ENCODE data around the gene CHMP1B.
"Not testable (repeated sequence)": the region's sequence is repeated elsewhere in the genome, so short reads cannot be mapped to it uniquely, and the experiment has no call there.

Gene CHMP1B

DNA sequence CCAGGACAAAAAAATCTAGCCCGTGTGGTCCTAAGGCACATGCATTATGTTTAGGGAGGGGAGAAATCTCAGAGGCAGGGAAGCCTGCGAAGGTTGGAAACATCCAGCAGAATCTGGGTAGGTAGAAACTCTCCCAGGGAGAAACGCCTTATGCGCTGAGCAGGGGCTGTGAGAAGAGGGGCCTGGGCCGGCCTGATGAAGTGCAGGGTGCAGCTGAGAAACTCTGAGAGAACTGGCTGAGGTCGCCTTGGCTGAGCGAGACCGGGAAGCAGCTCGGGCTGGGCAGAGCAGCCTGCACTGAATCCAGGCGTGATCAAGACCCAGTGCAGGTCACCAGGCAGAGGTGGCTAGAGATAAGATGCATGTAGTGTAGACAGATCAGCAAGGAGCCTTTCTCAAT is 15.1 kb downstream of the CHMP1B start:
- in situ Hi-C loops (cut with MboI; ENCODE audit: low sequenced_read_pairs), result no loop called here

DNA sequence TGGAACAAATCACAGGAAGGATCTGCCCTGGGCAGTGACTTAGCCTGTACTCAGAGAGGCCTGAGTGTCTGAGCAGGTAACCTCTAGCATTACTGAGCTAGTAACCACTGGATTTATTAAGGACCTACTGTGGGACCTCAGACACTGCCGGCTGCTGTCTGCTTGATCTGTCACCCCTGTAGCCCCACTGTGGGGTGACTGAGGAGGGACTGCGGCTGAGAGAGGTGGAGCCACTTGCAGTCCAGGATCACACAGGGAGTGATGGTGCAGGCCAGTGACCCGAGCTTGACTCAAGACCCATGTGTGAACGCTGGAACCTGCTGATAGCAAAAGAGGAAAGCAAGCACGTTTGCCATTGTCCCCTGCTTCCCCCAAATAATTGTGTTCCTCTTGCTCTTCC is 15.6 kb downstream of the CHMP1B start:
- in situ Hi-C loops (cut with MboI; ENCODE audit: low sequenced_read_pairs), result no loop called here

- in situ Hi-C loops (cut with MboI; ENCODE audit: low sequenced_read_pairs), result no loop called here
Measured at GRCh38 chr18:11868230-11868629, 17.0 kb downstream of the CHMP1B start.

- in situ Hi-C loops (cut with MboI; ENCODE audit: low sequenced_read_pairs), result no loop called here
Measured at GRCh38 chr18:11871501-11871900, 20.3 kb downstream of the CHMP1B start.

DNA sequence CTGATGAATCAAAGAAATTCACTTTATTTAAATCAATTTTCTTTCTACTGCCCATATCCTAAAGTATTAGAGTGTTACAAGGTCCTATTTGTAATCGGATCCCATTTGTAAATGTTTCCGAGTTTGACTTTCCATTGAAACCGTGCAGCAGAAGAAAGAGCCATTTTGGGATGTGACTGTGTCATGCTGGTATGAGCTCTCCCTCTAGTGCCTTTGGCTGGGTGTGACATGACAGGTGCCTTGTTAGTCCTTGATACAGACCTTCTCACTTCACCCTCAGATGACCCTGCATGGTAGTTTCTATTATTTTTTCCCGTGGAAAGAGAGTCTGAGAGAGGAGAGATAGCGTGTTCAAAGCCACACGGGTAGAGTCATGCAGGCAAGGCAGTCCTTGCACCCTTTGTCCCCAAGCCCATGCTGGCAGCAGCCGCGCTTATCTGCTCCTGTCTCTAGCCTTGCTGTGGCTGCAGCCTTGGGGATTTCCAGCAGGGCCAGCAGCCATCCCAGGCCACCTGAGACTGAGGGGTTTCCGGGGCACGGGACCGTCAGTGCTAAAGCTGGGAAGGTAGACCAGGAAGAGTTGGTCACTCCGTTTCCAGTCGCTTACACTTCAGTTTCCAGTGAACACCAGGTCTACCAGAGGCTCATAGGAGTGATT is 21.4 kb downstream of the CHMP1B start:
- in situ Hi-C loops (cut with MboI; ENCODE audit: low sequenced_read_pairs), result no loop called here

- in situ Hi-C loops (cut with MboI; ENCODE audit: low sequenced_read_pairs), result no loop called here
Measured at GRCh38 chr18:11873670-11874340, 22.6 kb downstream of the CHMP1B start.

- in situ Hi-C loops (cut with MboI; ENCODE audit: low sequenced_read_pairs), result no loop called here
Measured at GRCh38 chr18:11874676-11875075, 23.5 kb downstream of the CHMP1B start.

- in situ Hi-C loops (cut with MboI; ENCODE audit: low sequenced_read_pairs), result no loop called here
Measured at GRCh38 chr18:11877497-11878135, 26.4 kb downstream of the CHMP1B start.

GRCh38 chr18:11880586-11881304 is 29.5 kb downstream of the CHMP1B start:
- in situ Hi-C loops (cut with MboI; ENCODE audit: low sequenced_read_pairs), result no loop called here

- in situ Hi-C loops (cut with MboI; ENCODE audit: low sequenced_read_pairs), result no loop called here
Measured at GRCh38 chr18:11882636-11883035, 31.4 kb downstream of the CHMP1B start.

DNA sequence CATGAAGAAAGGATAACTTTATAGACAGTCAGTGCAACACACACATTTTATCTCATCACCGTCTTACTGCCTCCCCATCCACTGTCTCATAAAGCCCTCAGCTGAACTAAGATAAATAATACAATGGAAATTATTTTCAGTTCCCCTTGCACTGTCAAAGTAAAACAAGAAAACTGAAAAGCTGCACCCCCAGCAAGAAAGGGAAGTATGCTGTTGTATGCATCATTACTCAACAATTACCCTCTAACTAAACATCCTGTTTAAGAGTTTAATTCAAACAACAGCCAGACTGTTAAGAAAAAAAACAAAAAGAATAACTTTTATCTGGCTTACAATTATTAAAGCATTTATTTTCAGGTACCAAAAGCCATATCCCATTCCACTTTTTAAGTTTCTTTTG is 31.9 kb downstream of the CHMP1B start:
- in situ Hi-C loops (cut with MboI; ENCODE audit: low sequenced_read_pairs), result no loop called here

GRCh38 chr18:11884396-11885030 is 33.3 kb downstream of the CHMP1B start:
- in situ Hi-C loops (cut with MboI; ENCODE audit: low sequenced_read_pairs), result no loop called here

DNA sequence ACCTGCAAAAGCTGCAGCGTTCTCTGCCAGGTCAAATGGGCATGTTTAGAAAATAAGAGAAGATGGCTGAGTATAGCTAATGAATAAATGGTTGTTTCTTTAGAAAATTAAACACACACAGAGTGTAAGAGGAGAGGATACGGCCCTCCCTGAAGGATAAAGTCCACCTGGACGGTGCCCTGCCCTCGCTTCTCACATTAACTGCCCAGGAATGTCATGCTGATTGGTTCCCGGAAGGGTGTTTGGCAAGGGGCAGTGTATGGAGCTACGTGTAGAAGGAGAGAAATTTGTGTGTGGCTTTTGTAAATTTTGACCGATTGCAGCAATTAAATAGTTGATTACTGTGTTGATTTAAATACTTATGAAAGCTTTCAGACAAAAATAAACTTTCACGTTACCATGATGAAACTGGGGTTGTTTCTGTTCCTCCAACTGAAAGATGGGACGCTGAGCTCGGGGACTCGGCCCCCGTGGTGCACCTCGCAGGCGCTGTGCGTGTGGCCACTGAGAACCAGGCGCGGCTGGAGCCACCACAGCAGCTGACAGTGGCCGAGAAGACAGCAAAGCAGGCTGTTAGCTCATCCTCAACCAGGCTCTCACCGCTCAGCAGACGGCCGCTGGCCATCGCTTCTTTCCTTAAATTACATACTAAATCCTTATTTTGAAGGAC is 34.2 kb downstream of the CHMP1B start:
- in situ Hi-C loops (cut with MboI; ENCODE audit: low sequenced_read_pairs), result no loop called here

DNA sequence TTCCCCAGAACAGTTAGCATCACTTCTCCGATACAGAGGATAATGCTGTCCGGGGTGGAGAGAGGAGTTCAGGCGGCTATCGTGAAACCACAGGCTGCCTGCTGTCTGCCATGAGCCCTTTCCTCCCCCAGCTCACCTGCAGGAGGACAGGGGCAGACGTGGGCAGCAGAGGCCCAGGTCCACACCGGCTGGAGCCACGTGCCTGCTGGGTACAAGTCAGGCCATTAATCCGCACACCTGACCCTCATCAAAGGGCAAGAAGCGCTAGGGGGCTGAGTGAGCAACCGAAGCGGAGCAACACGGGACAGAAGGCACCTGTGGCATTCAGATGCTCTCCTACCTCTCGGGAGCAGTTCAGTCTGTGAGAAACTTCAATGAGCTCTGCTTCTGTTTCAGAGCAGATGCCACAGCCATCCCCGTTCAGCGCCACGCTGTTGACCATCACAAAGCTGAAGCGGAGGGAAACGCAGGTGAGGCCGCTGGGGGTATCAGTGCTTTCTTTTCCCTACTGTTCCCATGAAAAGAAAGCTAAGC is 35.4 kb downstream of the CHMP1B start:
- in situ Hi-C loops (cut with MboI; ENCODE audit: low sequenced_read_pairs), result no loop called here

GRCh38 chr18:11887328-11888128 is 36.3 kb downstream of the CHMP1B start:
- in situ Hi-C loops (cut with MboI; ENCODE audit: low sequenced_read_pairs), result no loop called here

GRCh38 chr18:11888726-11889125 is 37.5 kb downstream of the CHMP1B start:
- in situ Hi-C loops (cut with MboI; ENCODE audit: low sequenced_read_pairs), result no loop called here

DNA sequence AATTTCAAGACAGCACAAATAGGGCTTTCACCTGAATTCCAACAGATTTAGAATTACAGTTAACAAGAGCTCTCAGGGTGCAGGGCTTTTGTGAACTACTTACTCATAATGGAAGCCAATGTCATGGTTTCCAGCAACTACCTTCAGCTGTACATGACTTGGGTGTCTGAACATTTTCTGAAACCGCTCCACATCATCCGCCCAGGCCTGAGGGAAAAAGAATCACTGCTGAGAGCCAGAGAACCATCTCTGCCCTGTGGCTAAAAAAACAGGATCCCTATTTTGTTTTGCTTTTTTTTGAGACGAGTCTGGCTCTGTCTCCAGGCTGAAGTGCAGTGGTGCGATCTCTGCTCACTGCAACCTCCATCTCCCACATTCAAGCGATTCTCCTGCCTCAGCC is 38.1 kb downstream of the CHMP1B start:
- in situ Hi-C loops (cut with MboI; ENCODE audit: low sequenced_read_pairs), result no loop called here

DNA sequence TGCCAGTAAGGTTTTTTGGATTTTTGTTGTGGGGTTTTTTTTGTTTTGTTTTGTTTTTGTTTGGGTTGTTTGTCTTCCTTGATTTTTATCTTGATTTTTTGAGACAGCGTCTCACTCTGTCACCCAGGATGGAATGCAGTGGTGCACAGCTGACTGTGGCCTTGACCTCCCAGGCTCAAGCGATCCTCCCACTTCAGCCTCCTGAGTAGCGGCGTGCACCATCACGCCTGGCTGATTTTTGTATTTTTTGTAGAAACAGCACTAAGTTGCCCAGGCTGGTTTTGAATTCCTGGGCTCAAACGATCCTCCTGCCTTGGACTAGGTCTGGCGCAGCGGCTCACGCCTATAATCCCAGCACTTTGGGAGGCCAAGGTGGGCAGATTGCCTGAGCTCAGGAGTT is 40.5 kb downstream of the CHMP1B start:
- in situ Hi-C loops (cut with MboI; ENCODE audit: low sequenced_read_pairs), result no loop called here

DNA sequence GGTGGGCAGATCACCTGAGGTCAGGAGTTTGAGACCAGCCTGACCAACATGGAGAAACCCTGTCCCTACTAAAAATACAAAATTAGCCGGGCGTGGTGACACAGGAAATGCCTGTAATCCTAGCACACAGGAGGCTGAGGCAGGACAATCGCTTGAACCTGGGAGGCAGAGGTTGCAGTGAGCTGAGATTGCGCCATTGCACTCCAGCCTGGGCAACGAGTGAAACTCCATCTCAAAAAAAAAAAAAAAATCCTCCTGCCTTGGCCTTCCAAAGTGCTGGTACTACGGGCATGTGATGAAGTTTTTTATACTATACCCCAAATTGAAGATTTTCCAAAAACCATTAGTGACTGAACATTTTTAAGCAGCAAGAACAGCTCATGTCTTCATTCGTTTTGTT is 41.2 kb downstream of the CHMP1B start:
- in situ Hi-C loops (cut with MboI; ENCODE audit: low sequenced_read_pairs), result not testable (repeated sequence)

DNA sequence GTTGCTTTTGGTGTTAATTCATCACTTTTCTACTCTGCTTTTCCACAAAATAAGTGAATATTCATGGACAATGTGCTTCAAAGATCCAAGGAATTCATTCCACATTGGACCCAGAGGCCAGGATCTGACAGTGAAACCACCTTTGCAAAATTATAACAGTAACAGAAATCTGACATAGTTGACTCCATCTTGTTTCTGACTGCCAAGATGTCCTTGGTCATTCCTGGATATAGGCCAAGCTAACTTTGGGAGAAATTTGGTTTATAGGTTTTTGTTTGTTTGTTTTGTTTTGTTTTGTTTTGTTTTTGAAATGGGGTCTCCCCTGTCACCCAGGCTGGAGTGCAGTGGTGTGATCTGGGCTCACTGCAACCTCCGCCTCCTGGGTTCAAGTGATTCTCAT is 46.6 kb downstream of the CHMP1B start:
- in situ Hi-C loops (cut with MboI; ENCODE audit: low sequenced_read_pairs), result no loop called here
